Coronary artery (tissue), 2 donors: ENCODE data around the gene MKRN1.
A peak's percentile ranks its signal among the peaks of the same experiment; 100 is the strongest.

Experiments used
- DNase-seq: peaks from one replicate; pipeline ENCODE4 v3.0.0-alpha.2; 2017; ENCODE audit warnings: low spot score
- H3K27ac ChIP-seq, 2 donors: fragments of 200-600 bp; sonication (generic); one replicate each; pipeline ENCODE4 v1.5.1; 2016 to 2019
- H3K4me3 ChIP-seq: fragments of 200-600 bp; sonication (generic); 2 replicates; pipeline ENCODE4 v1.5.1; 2016; ENCODE audit warnings: mild to moderate bottlenecking, moderate library complexity
- TF ChIP-seq, protein P1 (sequence below): fragments of 200-600 bp; sonication (generic); IDR thresholded peaks from one replicate; pipeline ENCODE4 v1.5.1; 2019; ENCODE audit warnings: antibody characterized with exemption

Gene MKRN1

DNA sequence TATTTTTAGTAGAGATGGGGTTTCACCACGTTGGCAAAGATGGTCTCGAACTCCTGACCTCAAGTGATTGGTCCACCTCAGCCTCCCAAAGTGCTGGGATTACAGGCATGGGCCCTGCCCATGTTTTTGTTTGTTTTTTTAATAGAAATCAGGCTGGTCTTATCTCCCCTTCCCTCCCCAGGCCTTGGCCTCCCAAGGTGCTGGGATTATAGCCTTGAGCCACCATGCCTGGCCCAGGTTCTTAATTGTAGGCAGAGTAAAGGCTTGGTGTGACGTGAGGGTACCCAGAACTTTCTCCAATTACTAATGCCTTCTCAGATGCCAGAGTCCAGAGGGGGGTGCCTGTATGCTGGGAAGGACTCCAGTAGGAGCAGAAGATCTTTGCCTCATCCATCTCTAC, 5.2 kb upstream of the MKRN1 start:
- TF ChIP-seq, protein P1, sequence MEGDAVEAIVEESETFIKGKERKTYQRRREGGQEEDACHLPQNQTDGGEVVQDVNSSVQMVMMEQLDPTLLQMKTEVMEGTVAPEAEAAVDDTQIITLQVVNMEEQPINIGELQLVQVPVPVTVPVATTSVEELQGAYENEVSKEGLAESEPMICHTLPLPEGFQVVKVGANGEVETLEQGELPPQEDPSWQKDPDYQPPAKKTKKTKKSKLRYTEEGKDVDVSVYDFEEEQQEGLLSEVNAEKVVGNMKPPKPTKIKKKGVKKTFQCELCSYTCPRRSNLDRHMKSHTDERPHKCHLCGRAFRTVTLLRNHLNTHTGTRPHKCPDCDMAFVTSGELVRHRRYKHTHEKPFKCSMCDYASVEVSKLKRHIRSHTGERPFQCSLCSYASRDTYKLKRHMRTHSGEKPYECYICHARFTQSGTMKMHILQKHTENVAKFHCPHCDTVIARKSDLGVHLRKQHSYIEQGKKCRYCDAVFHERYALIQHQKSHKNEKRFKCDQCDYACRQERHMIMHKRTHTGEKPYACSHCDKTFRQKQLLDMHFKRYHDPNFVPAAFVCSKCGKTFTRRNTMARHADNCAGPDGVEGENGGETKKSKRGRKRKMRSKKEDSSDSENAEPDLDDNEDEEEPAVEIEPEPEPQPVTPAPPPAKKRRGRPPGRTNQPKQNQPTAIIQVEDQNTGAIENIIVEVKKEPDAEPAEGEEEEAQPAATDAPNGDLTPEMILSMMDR, result no peak
- H3K27ac ChIP-seq, result no peak overlapping the region
- DNase-seq, result no peak
- no peak overlapping the region for H3K4me3 ChIP-seq

DNA sequence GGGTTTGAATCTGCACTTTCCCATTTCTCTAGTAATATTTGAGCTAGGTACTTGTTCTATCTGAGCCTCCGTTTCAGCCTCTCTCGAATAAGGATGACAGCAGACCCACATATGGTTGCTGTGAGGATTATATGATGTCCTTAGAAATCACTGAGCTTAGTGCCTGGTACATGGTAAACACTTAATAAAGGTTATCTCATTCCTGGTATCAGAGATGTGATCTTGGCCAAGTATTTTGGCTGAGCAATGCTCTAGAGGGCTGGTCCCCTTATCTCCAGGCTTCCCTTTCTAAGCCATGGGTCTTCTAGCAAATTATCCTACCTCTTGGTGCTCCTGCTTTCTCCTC, 407 bp upstream of the MKRN1 start:
- peak overlapping the region; percentile 77 to 95 for H3K27ac ChIP-seq
- no peak for DNase-seq
- peak overlapping the region; percentile 100 for H3K4me3 ChIP-seq
- TF ChIP-seq, protein P1, result no peak

DNA sequence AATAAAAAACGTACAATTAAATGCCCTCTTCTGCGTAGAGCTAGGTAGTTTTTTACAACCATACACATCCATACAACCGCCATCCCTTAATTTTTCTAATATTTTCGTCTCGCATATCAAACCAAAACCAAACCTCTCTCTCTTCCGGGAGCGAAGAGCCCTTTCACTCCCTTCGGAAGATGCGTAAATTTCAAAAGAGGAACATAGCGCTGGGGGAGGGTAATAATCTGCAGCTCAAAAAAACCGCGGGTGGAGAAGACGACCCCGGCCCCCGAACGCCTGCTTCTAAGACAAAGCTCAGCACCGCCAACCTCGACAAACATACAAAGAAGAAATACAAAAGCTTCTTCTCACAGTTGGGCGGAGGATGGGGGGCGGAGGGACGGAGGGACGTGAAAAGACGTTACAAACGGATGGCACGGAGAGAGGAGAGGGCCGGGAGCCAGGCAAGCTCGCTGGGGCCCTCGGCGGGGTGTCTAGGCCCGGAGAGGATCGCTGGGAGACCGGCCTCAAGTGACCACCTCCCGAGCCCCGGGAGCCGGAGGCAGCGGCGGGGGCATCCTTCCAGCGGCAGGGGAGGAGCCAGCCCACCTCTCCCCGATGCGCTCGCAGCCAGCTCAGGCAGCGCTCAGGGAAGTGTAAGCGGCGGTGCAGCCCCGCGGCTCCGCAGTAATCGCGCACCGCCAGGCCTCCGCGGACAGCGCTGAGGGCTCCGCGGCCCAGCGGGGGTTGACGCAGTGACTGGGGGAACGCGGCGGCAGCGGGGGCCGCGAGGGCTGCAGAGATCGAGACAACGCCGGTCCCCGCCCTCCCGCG, 851 bp downstream of the MKRN1 start:
- peak overlapping the region; percentile 100 for H3K4me3 ChIP-seq
- TF ChIP-seq, protein P1, result no peak
- H3K27ac ChIP-seq, result peak overlapping the region; percentile 77 to 95
- no peak for DNase-seq

DNA sequence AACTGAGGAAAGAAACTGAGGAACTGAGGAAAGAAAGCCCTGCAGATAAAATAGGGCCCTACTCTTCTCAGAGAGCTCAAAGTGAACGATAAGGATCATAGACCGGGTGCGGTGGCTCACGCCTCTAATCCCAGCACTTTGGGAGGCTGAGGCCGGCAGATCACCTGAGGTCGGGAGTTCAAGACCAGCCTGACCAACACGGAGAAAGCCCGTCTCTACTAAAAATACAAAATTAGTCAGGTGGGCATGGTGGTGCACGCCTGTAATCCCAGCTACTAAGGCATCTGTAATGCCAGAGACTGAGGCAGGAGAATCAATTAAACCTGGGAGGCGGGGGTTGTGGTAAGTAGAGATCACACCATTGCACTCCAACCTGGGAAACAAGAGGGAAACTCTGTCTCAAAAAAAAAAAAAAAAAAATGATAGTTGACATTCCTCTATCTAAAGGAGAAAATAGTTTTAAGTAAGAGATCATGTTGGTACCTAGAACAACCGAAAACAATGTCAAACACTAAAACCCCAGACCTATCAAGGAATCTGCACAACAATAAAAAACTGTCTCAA, 2.5 kb downstream of the MKRN1 start:
- no peak overlapping the region for H3K27ac ChIP-seq
- no peak for DNase-seq
- TF ChIP-seq, protein P1, result no peak

DNA sequence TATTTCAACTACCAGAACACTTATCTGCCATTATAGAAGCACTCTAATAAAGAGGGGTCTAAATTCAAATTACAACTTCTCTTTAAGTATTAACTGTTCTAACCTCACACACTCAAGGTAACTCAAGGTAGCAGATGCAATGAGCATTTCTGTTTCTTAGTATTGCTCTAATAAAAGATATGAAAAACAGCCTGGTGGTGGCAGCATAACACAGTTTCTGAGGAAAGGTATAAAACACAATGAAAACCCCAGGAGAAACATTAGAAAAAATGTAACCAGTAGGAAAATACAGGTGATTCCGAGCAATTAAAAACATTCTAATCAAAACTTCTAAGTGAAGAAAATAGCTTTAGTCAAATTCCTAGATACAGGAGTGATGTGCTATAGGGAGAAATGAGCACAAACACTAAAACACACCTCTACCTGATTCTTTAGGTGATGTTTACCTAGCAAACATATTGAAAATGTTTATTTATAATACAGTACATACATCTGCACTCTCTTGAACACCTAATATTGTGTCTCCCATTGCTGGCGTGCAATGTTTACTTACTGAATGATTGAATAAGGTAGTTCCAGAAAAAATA, 3.5 kb downstream of the MKRN1 start:
- no peak overlapping the region for H3K27ac ChIP-seq
- H3K4me3 ChIP-seq, result no peak overlapping the region
- TF ChIP-seq, protein P1, result no peak
- no peak for DNase-seq

More for the DNA sequence above, 2.5 kb downstream of the MKRN1 start:
- H3K4me3 ChIP-seq, result no peak overlapping the region

DNA sequence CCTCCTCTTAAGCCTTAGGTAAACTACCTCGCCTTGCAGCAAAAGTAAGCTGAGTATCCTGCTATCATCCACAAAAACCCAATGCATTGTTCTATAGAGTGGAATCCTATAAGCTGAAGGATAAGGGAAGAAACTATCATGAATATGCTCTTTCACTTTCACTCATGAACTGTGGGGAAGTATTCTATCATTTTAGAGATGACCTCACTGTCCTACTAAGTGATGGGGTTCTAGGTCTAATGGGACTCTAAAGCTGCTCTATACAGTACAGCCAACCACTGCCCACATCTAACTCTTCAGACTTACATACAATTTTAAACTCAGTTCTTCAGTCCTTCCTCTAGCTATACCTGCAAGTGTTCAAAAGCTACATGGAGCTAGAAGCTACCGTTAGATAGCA, 16.2 kb downstream of the MKRN1 start:
- Histone ChIP-seq H3K27ac (no peak overlapping the region), H3K4me3 (no peak overlapping the region)
- TF ChIP-seq, protein P1, result no peak
- no peak for DNase-seq
